HG03571 (cell line): ENCODE results near the gene MMP25.
A peak's percentile ranks its signal among the peaks of the same experiment; 100 is the strongest.
"Not testable (repeated sequence)": the region's sequence is repeated elsewhere in the genome, so short reads cannot be mapped to it uniquely, and the experiment has no call there.

Experiments used
- ATAC-seq: cut with Tn5 transposase; IDR thresholded peaks from one replicate; pipeline ENCODE4 v1.9.1; 2021; ENCODE audit not compliant: unreplicated experiment

MMP25 gene

DNA sequence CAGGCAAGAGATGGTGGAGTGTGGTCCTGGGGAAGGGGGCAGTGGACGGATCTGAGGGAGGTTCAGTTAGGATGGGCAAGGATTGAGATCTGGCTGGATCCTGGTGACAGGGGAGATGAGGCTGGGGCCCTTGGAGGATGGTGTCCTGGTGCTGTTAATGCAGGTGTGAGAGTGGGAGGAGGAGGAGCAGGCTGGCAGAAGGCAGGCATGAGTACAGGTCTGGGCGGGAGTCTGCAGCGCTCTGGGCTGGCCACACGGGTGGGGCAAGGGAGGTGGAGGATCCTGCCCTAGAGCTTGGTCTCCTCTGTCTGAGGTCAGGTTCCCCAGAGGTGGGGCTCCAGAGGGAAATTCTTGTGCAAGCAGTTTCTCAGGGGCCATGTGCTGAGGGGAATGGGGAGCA is 25.8 kb downstream of the MMP25 start:
- ATAC-seq: not testable (repeated sequence)

DNA sequence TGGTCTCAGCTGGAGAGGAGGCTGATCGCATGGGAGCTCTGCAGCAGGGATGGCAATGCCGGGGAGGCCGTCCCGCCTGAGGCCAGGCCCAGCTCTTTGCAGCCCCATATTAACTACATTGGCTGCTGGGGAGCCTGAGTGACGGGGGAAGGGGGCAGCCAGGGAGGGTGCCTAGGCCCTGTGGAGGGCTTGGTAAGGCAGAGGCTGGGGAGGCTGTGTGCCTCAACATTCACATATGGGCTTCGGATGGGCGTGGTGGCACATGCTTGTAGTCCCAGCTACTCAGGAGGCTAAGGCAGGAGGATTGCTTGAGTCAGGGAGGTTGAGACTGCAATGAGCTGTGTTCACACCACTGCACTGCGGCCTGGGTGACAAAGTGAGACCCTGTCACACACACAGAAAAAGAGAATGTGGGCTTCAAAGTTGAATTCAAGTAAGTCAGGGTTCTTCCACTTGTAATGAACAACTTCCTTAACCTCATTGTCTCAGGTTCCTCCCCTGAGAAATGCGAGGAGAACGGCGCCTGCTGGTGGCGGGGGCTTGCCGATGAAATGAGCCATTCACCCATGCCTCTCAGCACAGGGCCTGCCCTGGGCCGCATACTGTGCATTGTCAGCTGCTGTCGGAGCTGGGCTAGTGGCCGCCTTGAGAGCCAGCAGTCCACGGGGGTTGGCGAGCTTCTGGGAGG is 26.4 kb downstream of the MMP25 start:
- ATAC-seq: not testable (repeated sequence)

DNA sequence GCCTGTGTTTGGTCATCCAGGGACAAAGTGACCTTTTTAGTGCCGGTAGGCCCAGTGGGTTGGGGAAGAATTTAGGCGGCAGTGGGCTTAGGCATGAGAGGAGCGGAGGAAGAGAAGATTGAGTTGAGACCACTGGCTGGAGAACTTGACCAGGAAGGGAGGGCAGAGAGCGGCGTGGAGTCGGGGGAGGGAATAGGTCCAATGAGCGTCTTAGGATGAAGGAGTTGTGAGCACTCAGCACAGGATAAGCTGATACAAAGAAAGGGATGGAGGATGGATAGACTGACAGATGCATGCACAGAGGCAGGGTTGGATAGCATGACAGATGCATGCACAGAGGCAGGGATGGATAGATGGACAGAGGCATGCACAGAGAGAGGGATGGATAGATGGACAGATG is 27.1 kb downstream of the MMP25 start:
- no peak for ATAC-seq

DNA sequence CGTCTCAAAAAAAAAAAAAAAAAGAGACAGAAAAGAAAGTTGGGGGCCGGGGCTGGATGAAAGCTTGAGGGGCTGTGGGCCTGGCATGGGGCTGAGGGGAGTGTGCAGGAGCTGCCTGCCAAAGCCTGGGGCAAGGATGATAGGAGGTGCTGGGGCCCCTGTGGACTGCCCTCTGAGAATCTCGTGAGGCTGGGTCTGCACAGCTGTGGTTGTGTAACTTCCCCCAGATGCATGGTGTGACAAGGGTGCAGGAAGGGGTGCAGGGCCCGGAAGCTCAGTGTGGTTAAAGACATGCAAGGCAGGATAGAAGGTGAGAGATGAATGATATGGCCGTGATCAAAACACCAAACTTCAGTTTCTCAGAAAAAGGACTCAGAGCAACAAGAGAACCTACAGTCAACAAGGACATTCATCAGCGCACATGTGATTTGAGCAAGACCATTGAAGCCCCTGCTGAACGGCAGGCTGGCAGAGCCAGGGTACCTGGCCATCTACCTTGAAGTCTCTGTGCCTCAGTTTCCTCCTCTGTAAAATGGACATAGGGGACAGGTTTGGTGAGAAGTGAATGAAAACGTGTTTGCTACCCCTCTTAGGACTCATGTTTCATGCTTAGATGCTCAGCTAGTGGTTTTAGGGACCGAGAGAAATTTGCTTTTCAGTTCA is 28.6 kb downstream of the MMP25 start:
- peak; percentile 76 for ATAC-seq

DNA sequence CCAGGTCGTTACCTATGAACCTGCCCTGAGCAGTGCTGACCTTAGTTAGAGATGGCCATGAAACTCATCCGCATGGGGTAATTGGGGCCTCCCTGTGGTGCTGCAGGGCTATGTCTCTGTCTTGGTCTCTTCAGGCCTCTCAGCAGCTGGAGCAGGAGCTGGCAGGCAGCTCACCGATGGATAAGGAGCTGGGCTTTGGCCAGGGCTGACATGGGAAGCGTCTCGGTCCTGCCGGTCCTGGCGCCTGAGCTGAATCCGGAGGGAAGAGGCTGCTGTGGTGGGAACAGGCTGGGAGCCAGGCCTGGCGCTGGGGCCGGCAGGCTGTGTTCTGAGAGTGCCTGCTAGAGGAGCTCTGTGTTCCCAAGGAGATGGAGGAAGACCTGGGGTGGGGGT is 29.2 kb downstream of the MMP25 start:
- ATAC-seq: no peak

DNA sequence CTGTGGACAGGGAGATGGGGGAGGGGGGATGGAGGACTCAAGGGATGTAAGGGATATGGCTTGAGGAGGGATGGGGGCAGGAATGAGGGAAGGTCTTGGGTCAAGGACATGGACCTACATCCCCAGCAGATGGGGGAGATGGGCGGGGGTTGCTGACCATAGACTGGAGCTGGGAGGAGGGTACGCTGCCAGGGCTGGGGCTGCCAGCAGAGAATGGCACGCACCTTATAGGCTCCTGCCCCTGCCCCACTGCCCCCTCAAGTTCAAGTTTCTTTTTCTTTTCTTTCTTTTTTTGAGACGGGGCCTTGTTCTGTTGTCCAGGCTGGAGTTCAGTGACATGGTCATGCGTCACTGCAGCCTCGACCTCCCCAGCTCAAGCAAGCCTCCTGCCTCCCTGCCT is 29.6 kb downstream of the MMP25 start:
- ATAC-seq: not testable (repeated sequence)

DNA sequence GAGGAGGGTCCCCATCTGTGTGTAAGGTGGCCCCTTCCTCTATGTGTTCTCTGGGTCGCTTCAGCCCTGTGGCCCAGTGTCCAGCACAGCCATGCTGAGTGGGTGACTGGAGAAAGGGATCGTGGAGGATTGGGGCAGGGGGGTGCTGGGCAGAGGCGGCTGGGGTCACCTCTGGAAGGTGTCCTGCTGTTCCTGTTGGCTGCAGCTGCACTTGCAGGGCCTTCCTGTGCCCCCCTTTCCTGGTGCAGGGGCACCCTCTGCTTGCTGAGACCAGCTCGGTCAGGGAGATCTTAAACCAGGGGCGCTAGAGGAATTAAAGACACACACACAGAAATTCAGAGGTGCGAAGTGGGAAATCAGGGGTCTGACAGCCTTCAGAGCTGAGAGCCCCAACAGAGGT is 30.2 kb downstream of the MMP25 start:
- no peak for ATAC-seq

DNA sequence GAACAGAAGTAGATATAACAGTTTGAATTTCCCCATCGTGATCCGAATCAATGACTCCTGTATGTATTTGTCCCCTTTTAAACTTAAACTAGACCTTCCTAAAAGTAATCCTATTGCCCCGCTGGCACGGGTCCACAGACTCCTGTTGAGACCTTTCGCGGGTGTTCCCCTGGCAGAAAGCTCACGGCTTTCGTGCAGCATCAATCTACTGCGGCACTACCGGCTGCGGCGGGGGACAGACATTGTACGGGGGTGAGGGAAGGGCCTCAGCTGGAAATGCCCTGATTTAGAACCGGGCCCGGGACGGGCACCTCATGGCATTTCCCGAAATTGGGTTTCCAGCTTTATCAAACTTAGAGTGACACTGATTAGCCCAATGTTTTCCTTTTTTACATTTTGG is 33.7 kb downstream of the MMP25 start:
- no peak for ATAC-seq

DNA sequence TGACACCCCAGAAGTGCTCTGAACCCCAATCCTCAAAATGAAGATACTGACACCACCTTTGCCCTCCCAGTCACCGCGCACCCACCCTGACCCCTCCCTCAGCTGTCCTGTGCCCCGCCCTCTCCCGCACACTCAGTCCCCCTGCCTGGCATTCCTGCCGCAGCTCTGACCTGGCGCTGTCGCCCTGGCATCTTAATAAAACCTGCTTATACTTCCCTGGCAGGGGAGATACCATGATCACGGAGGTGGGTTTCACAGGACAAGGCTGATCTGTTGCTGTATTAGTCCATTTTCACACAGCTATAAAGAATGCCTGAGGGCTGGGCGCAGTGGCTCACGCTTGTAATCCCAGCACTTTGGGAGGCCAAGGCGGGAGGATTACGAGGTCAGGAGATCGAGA is 35.6 kb downstream of the MMP25 start:
- not testable (repeated sequence) for ATAC-seq

DNA sequence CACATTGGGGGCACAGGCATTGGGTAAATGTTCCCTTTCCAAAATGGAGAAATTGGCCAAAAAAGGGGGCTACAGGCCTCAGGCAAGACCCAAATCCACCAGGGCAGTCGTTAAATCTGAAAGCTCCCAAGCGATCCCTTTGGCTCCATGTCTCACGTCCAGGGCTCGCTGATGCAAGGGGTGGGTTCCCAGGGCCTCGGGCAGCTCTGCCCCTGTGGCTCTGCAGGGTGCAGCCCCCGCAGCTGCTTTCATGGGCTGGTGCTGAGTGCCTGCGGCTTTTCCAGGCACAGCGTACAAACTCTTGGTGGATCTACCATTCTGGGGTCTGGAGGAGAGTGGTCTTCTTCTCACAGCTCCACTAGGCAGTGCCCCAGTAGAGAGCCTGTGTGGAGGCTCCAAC is 37.0 kb downstream of the MMP25 start:
- not testable (repeated sequence) for ATAC-seq

DNA sequence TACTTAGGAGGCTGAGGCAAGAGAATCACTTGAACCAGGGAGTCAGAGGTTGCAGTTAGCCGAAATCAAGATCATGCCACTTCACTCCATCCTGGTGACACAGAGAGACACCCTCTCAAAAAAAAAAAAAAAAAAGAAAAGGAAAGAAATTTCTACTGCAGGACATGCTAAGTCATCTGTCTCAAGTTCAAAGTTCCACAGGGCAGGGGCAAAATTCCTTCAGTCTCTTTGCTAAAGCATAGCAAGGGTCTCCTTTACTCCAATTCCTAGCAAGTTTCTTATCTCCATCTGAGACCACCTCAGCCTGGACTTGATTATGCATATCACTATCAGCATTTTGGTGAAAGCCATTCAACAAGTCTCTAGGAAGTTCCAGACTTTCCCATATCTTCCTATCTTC is 38.1 kb downstream of the MMP25 start:
- ATAC-seq: no peak

DNA sequence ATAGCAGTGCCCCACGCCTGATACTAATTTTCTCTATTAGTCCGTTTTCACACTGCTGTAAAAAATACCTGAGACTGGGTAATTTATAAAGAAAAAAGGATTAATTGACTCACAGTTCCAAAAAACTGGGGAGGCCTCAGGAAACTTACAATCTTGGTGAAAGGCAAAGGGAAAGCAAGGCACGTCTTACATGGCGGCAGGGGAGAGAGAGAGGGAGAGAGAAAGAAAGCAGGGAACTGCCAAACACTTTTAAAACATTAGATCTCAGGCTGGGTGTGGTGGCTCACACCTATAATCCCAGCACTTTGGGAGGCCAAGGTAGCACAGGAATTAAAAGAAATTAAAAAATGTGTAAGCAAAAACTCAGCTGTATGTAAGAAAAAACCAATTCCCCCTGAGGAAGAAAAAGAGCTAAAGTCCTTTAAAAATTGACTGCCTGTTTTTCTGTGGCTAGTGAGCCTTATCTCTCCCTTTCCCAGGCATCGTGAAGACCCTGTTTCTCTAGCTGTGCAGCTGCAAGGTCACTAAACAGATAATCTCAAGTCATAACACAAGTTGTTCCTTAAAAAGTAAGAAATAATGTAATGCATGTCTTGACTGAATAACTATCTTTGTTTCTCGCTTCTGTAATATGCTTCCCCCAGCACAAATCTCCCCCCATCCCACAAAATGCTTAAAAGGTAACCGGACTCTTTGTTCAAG is 38.8 kb downstream of the MMP25 start:
- no peak for ATAC-seq

DNA sequence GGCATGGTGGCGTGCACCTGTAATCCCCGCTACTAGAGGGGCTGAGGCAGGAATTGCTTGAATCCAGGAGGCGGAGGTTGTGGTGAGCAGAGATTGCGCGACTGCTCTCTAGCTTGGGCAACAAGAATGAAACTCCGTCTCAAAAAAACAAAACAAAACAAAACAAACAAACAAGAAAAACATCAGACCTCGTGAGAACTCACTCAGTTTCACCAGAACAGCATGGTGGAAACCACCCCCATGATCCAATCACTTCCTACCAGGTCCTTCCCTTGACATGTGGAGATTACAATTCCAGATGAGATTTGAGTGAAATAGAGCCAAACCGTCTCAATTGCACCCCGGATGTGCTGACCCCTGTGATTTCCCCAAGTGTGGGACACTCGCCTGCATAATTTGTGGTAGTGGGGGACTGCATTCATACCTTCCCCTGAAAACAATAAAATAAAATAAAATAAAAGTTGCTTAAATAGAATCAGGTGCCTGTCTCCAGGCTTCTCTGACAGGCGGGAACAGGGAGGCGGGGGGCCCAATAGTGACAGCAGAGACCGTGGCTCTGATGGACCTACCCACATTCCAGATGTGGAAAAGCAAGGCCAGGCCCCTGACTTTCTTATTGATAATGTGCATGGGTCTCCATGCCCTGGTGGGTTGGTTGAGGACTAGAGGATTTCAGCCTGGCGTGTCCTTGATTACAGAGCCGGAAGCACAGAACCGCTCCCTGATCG is 39.7 kb downstream of the MMP25 start:
- ATAC-seq: no peak

DNA sequence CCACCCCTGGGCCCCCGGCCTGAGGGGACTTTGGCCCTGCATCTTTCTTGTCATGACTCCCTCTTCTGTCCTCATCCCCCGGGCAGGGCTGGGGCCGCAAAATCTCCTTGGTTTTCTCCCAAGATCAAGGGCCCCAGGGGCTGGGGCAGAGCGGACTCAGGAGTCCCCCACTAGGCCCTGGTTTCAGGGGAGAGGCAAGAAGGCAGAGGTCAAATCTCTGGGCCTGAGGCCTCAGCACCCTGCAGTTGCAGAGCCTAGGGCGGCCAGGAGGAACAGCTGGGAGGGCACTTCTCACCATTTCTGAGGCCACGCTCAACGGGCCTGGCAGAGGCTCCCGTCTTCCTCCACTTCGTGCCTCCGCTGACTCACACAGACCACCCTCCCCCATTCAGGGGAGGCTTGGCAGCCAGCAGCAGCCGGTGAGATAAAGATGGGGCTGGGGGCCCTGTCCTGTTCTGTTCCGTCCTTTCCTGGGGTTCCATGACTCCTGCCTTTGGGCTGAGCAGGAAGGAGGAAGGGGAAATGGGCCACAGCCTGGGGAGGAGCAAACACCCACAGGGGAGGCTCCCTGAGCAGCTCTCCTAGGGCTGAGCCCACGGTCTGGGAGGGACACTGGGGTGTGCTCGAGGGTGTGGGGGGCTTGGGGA is 40.4 kb downstream of the MMP25 start:
- no peak for ATAC-seq

DNA sequence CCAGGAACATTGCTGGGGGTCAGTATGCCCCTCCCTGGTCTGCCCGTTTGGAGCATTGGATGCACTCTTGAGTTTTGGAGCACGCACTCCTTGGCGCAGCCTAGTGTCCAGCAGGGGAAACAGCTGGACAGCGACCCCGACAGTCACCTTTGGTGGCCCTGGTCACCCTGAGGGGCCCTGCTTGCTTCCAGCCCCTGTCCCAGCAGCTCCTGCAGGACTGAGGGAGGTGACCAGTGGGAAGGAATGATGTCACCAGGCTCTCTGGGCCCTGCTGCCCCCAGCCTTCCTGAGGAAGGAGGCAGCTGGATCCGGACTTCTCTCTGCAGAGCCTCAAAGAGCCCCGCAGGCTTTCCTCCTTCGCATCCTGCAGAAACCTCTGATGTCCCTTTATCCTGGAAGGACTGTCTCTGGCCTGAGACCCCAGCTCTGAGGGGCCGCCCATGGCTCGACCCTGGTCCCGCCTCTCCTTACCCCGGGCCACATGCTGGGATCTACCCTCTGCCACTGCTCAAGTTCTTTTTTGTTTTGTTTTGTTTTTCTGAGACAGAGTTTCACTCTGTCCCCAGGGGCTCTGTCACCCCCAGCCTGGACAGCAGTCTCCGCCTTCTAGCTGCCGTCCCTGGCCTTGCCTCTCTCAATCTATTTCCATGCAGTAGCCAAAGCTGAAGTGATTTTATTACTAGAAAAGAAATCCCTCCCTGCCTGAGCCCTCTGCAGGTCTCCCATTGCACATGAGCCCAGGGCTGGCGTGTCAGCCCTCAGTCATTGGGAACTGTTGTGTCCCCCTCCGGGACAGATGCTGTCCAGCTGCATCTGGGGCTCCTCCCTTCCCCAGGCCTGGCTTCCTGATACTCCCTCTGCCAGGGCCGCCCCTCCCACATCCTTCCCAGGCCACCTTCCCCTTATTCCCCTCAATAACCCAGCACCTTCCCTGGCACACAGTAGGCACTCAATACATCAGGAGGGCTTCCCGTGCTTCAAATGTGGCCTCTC is 41.2 kb downstream of the MMP25 start:
- no peak for ATAC-seq

DNA sequence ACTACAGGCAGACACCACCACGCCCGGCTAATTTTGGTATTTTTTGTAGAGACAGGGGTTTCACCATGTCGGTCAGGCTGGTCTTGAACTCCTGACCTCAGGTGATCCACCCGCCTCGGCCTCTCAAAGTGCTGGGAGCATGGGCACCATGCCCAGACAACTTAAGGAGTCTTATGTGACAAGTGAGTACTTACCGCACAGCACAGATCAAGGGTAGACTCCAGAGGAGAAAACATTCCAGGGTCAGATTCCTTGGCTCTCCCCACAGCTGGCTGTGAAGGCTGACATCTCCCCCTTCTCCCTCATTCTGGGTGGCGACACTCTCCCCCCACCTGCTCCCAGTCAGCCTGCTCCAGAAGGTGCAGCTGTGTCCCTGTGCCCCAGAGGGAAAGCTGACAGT is 42.1 kb downstream of the MMP25 start:
- no peak for ATAC-seq

DNA sequence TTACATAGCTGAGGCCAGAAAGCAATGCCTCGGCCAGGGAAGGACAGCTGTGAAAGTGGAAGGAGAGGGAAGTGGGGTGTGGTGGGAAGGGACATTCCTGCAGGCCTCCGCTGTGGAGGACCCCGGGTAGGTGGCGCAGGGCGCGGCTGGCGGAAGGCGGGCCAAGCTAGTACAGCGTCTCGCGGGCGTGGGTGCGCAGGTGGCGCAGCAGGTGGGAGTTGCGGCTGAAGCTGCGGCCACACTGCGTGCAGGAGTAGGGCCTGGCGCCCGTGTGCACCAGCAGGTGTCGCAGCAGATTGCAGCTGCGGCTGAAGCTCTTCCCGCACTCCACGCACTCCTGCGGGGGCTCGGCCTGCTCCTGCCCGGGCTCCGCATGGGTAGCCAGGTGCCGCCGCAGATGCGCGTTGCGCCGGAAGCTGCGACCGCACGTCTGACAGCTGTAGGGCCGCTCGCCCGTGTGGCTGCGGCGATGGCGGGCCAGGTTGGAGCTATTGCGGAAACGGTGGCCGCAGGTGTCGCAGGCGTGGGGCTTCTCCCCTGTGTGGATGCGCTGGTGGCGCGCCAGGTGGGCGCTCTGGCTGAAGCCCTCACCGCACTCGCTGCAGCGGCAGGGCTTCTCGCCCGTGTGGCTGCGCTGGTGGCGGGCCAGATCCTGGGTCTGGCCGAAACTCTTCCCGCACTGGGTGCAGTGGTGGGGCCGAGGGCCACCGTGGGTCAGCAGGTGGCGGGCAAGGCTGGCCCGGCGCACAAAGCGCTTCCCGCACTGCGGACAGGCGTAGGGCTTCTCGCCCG is 42.8 kb downstream of the MMP25 start:
- ATAC-seq: no peak

DNA sequence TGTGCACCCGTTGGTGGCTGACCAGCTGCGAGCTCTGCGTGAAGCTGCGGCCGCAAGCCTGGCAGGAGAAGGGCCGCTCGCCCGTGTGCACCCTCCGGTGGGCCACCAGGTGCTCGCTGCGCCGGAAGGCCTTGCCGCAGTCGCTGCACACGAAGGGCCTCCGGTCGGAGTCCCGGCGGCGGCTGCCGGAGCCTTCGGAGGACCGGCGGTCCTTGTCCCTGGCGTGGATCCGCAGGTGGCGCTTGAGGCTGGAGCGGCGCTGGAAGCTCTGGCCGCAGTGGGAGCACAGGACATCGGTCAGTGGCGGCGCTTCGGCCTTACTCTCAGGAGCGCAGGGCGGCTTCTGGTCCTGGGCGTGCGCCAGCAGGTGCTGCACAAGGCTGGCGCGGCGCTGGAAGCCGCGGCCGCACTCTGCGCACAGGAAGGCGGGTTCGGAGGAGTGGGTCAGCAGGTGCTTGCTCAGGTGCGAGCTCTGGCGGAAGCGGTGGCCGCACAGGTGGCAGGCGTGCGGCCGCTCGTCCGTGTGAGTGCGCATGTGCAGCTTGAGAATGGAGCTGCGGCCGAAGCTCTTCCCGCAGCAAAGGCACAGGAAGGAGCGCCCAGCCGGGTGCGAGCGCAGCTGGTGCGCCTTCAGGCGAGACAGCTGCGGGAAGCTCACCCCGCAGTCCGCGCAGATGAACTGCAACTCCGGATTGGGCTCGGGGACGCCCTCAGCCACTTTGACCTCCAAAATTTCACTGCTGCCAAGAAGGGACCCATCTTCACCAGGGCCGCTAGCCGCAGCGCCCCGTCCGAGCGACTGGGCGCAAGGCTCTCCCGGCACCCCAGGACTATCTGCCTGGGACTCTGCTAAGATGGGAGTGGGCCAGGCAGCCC is 43.6 kb downstream of the MMP25 start:
- ATAC-seq: no peak
